Measurements from ENCODE around the gene ZNF560. TPM values are rescaled to one million over a fixed set of nuclear protein-coding genes. Genes with fewer than 3 reads are reported as not detected.
"Not testable (repeated sequence)": the region's sequence is repeated elsewhere in the genome, so short reads cannot be mapped to it uniquely, and the experiment has no call there.

Gene ZNF560
- polyA plus RNA-seq (2013, experiment 1 of 2) = not detected
- not detected for polyA plus RNA-seq (2013, experiment 2 of 2)

DNA sequence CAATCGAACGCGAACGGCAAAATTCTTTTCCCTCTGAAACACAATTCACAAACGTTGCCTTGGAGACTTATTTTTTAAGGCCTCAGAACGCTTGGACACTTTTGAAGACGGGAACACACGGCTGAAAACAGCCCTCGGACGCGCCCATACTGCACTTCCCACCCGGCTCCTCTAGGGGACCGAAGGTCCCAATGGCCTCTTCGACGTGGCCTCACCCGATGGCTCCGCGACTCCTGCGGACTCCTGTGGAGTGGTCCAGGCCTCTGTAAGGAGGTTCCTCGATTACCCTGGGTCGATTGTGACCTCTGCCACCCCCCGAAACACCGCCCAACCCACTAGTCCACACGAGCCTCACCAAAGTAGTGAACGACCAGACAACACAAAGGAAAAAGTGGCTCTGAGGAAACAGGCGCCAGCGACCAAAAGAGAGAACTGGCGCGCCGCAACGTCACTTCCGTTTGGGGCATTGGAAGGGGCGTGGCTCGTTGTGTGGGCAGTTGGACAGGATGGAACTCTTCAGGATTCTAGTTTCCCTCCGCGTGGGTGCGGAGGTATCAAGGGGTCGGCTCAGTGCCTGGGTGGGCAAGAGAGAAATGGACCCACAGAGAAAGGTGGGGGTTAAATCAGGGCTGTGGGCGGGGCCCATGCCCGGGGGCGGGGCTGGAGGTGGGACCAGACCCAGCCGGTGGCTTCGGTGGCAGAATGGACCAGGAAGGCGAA is at the start of gene ZNF560:
Gene ZNF560, minus strand, starts transcription at position 434 of the 720 bp plus-strand sequence. CDS start 23,303 bp downstream, outside the sequence.
- Histone ChIP-seq H2AK5ac (ENCODE audit: low read length, severe bottlenecking) (no peak within 1 kb of the TSS), H2BK120ac (ENCODE audit: low read depth, low read length) (no peak within 1 kb of the TSS), H3K4me2 (ENCODE audit: low read length, poor library complexity, severe bottlenecking) (no peak within 1 kb of the TSS), H3K9me3 (ENCODE audit: control insufficient read depth, low read length) (peaks cover 50% of the 10 kb centered on the region), H3K4me3 (ENCODE audit: insufficient read depth in 1 of 2, low read depth in 1 of 2, low read length in 2 of 2) (no peak within 1 kb of the TSS), H3K14ac (ENCODE audit: low read length in 2 of 2) (no peak within 1 kb of the TSS), H3K4ac (ENCODE audit: low read depth in 1 of 2, low read length in 2 of 2) (no peak within 1 kb of the TSS), H3K23ac (ENCODE audit: low read length in 2 of 2) (no peak within 1 kb of the TSS), H3K79me1 (replicated peaks; ENCODE audit: low read length, poor library complexity, severe bottlenecking) (no peaks in the 10 kb centered on the region), H4K8ac (ENCODE audit: low read length) (no peak within 1 kb of the TSS), H3K27me3 (ENCODE audit: control insufficient read depth in 1 of 2, insufficient read depth in 1 of 2, low read length in 2 of 2) (no peaks in the 10 kb centered on the region), H3K36me3 (ENCODE audit: control insufficient read depth in 1 of 2, insufficient read depth in 2 of 2, low read depth in 1 of 2, low read length in 2 of 2) (no peaks in the 10 kb centered on the region), H3K27ac (ENCODE audit: low read length, poor library complexity, severe bottlenecking) (no peak within 1 kb of the TSS), H2BK12ac (ENCODE audit: low read length in 2 of 2) (no peak within 1 kb of the TSS), H2AFZ (ENCODE audit: low read depth, low read length) (no peak within 1 kb of the TSS), H3K18ac (ENCODE audit: low read depth in 1 of 2, low read length in 2 of 2) (no peak within 1 kb of the TSS), H2BK5ac (ENCODE audit: low read depth, low read length, poor library complexity, severe bottlenecking) (no peak within 1 kb of the TSS), H3K9ac (ENCODE audit: low read length) (peak within 1 kb of the TSS; percentile 64), H4K91ac (ENCODE audit: low read length) (no peak within 1 kb of the TSS), H3K4me1 (ENCODE audit: control insufficient read depth, insufficient read depth, low read depth, low read length) (no peaks in the 10 kb centered on the region), H2BK15ac (ENCODE audit: low read depth, poor library complexity, severe bottlenecking) (no peak within 1 kb of the TSS)
- DNase-seq = no peak
- WGBS = 84% methylated on average over 44 of the region's 44 CpGs

DNA sequence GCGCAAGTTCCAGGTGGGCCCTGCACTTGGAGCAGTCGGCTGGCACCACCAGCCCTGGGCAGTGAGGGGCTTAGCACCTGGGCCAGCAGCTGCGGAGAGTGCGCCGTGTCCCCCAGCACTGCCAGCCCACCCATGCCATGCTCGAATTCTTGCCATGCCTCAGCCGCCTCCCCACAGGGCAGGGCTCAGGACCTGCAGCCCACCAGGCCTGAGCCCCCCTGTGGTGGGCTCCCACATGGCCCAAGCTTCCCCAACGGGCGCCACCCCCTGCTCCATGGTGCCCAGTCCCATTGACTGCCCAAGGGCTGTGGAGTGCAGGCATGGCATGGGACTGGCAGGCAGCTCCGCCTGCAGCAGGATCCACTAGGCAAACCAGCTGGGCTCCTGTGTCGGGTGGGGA is 49.5 kb upstream of the ZNF560 start:
- no peak overlapping the region for H2BK120ac ChIP-seq (ENCODE audit: low read depth, low read length)
- H3K4me3 ChIP-seq (ENCODE audit: insufficient read depth in 1 of 2, low read depth in 1 of 2, low read length in 2 of 2) = no peak overlapping the region
- H3K27me3 ChIP-seq (ENCODE audit: control insufficient read depth in 1 of 2, insufficient read depth in 1 of 2, low read length in 2 of 2) = no peaks in the 10 kb centered on the region
- no peak overlapping the region for H3K27ac ChIP-seq (ENCODE audit: low read length, poor library complexity, severe bottlenecking)
- no peak overlapping the region for H2AK5ac ChIP-seq (ENCODE audit: low read length, severe bottlenecking)
- H2BK5ac ChIP-seq (ENCODE audit: low read depth, low read length, poor library complexity, severe bottlenecking) = no peak overlapping the region
- H2BK12ac ChIP-seq (ENCODE audit: low read length in 2 of 2) = no peak overlapping the region
- H3K9ac ChIP-seq (ENCODE audit: low read length) = no peak overlapping the region
- no peak overlapping the region for H3K18ac ChIP-seq (ENCODE audit: low read depth in 1 of 2, low read length in 2 of 2)
- no peak overlapping the region for H2BK15ac ChIP-seq (ENCODE audit: low read depth, poor library complexity, severe bottlenecking)
- H4K8ac ChIP-seq (ENCODE audit: low read length) = no peak overlapping the region
- WGBS = 81% methylated on average over 11 of the region's 11 CpGs
- H3K79me1 ChIP-seq (replicated peaks; ENCODE audit: low read length, poor library complexity, severe bottlenecking) = peaks cover 2% of the 10 kb centered on the region
- H3K4me2 ChIP-seq (ENCODE audit: low read length, poor library complexity, severe bottlenecking) = no peak overlapping the region
- DNase-seq = no peak
- H3K23ac ChIP-seq (ENCODE audit: low read length in 2 of 2) = no peak overlapping the region
- no peak overlapping the region for H3K14ac ChIP-seq (ENCODE audit: low read length in 2 of 2)
- peaks cover 19% of the 10 kb centered on the region for H3K9me3 ChIP-seq (ENCODE audit: control insufficient read depth, low read length)
- no peak overlapping the region for H4K91ac ChIP-seq (ENCODE audit: low read length)
- no peak overlapping the region for H2AFZ ChIP-seq (ENCODE audit: low read depth, low read length)
- no peaks in the 10 kb centered on the region for H3K36me3 ChIP-seq (ENCODE audit: control insufficient read depth in 1 of 2, insufficient read depth in 2 of 2, low read depth in 1 of 2, low read length in 2 of 2)
- H3K4me1 ChIP-seq (ENCODE audit: control insufficient read depth, insufficient read depth, low read depth, low read length) = no peaks in the 10 kb centered on the region
- no peak overlapping the region for H3K4ac ChIP-seq (ENCODE audit: low read depth in 1 of 2, low read length in 2 of 2)

DNA sequence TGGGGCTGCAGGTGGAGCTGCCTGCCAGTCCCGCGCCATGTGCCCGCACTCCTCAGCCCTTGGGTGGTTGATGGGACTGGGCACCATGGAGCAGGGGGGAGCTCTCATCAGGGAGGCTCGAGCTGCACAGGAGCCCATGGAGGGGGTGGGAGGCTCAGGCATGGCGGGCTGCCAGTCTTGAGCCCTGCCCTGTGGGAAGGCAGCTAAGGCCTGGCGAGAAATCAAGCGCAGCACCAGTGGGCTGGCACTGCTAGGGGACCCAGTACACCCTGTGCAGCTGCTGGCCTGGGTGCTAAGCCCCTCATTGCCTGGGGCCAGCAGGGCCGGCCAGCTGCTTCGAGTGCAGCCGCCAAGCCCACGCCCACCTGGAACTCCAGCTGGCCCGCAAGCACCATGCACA is 42.9 kb upstream of the ZNF560 start:
- H3K27me3 ChIP-seq (ENCODE audit: control insufficient read depth in 1 of 2, insufficient read depth in 1 of 2, low read length in 2 of 2); H2BK15ac ChIP-seq (ENCODE audit: low read depth, poor library complexity, severe bottlenecking); H3K36me3 ChIP-seq (ENCODE audit: control insufficient read depth in 1 of 2, insufficient read depth in 2 of 2, low read depth in 1 of 2, low read length in 2 of 2); H3K4ac ChIP-seq (ENCODE audit: low read depth in 1 of 2, low read length in 2 of 2); H3K4me3 ChIP-seq (ENCODE audit: insufficient read depth in 1 of 2, low read depth in 1 of 2, low read length in 2 of 2); H2BK120ac ChIP-seq (ENCODE audit: low read depth, low read length); H2AK5ac ChIP-seq (ENCODE audit: low read length, severe bottlenecking); H3K9ac ChIP-seq (ENCODE audit: low read length); H3K79me1 ChIP-seq (replicated peaks; ENCODE audit: low read length, poor library complexity, severe bottlenecking); H3K14ac ChIP-seq (ENCODE audit: low read length in 2 of 2); H4K8ac ChIP-seq (ENCODE audit: low read length); H3K18ac ChIP-seq (ENCODE audit: low read depth in 1 of 2, low read length in 2 of 2); H2BK5ac ChIP-seq (ENCODE audit: low read depth, low read length, poor library complexity, severe bottlenecking); H3K23ac ChIP-seq (ENCODE audit: low read length in 2 of 2); H2BK12ac ChIP-seq (ENCODE audit: low read length in 2 of 2); H3K27ac ChIP-seq (ENCODE audit: low read length, poor library complexity, severe bottlenecking); DNase-seq; H3K4me1 ChIP-seq (ENCODE audit: control insufficient read depth, insufficient read depth, low read depth, low read length); H4K91ac ChIP-seq (ENCODE audit: low read length); H2AFZ ChIP-seq (ENCODE audit: low read depth, low read length); H3K4me2 ChIP-seq (ENCODE audit: low read length, poor library complexity, severe bottlenecking): not testable (repeated sequence)
- 92% methylated on average over 7 of the region's 12 CpGs for WGBS
- peaks cover 10% of the 10 kb centered on the region for H3K9me3 ChIP-seq (ENCODE audit: control insufficient read depth, low read length)

DNA sequence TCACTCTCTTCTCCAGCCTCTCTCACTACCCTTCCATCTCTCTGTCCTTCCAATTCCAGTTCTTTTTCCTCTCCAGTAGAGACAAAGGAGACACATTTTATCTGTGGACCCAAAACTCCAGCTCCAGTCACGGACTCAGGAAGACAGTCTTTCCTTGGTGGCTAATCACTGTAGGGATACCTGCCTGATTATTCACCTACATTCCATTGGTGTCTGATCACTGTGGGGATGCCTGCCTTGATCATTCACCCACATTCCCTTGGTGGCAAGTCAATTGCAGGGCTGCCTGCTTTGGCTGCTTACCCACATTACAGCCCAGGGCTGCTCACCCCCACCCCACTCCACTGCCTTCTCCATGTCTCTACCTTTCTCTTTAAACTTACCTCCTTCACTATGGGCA is 41.5 kb upstream of the ZNF560 start:
- H3K4ac ChIP-seq (ENCODE audit: low read depth in 1 of 2, low read length in 2 of 2); H3K79me1 ChIP-seq (replicated peaks; ENCODE audit: low read length, poor library complexity, severe bottlenecking); H3K23ac ChIP-seq (ENCODE audit: low read length in 2 of 2); H2BK120ac ChIP-seq (ENCODE audit: low read depth, low read length); H2AK5ac ChIP-seq (ENCODE audit: low read length, severe bottlenecking); H3K4me2 ChIP-seq (ENCODE audit: low read length, poor library complexity, severe bottlenecking); H3K27ac ChIP-seq (ENCODE audit: low read length, poor library complexity, severe bottlenecking); H3K9ac ChIP-seq (ENCODE audit: low read length); H2BK15ac ChIP-seq (ENCODE audit: low read depth, poor library complexity, severe bottlenecking); DNase-seq; H4K91ac ChIP-seq (ENCODE audit: low read length); H3K18ac ChIP-seq (ENCODE audit: low read depth in 1 of 2, low read length in 2 of 2); H3K4me1 ChIP-seq (ENCODE audit: control insufficient read depth, insufficient read depth, low read depth, low read length); H3K14ac ChIP-seq (ENCODE audit: low read length in 2 of 2); H2BK12ac ChIP-seq (ENCODE audit: low read length in 2 of 2); H3K27me3 ChIP-seq (ENCODE audit: control insufficient read depth in 1 of 2, insufficient read depth in 1 of 2, low read length in 2 of 2); H2AFZ ChIP-seq (ENCODE audit: low read depth, low read length); H2BK5ac ChIP-seq (ENCODE audit: low read depth, low read length, poor library complexity, severe bottlenecking): not testable (repeated sequence)
- Histone ChIP-seq H3K4me3 (ENCODE audit: insufficient read depth in 1 of 2, low read depth in 1 of 2, low read length in 2 of 2) (peak overlapping the region in 1 of 2 experiments; percentile 93), H3K9me3 (ENCODE audit: control insufficient read depth, low read length) (peaks cover 21% of the 10 kb centered on the region), H3K36me3 (ENCODE audit: control insufficient read depth in 1 of 2, insufficient read depth in 2 of 2, low read depth in 1 of 2, low read length in 2 of 2) (peaks cover 14 to 17% of the 10 kb centered on the region in 2 experiments), H4K8ac (ENCODE audit: low read length) (peak overlapping the region; percentile 38)
- 87% methylated on average over 1 of the region's 1 CpG for WGBS

All from mesenchymal stem cell (in vitro differentiated cells and primary cell).